SK-N-SH (cell line): ENCODE measurements around the gene ADH1B. TPM values are rescaled to one million over a fixed set of nuclear protein-coding genes. Genes with fewer than 3 reads are reported as not detected.

Experiments used
- CTCF ChIA-PET: fragments of 300-600, 350-600 bp; formaldehyde crosslinking; extraction: SDS; loops from one replicate; lab custom pipeline; 2021; lab: Yijun Ruan, JAX
- POLR2A ChIA-PET: fragments of 350-600 bp; sonication (Branson Sonifier 250); formaldehyde crosslinking; extraction: SDS; loops from one replicate; lab custom pipeline; 2020; ENCODE audit warnings: antibody characterized with exemption, inconsistent platforms; lab: Yijun Ruan, JAX
- DNase-seq: peaks from one replicate; pipeline ENCODE4 v3.0.0; 2012
- H2AFZ ChIP-seq: fragments of 200-600 bp; sonication (generic); 2 replicates; pipeline ENCODE4 v1.8.1; 2016; ENCODE audit warnings: antibody characterized with exemption, mild to moderate bottlenecking, low read depth
- H3F3A ChIP-seq: fragments of 200-600 bp; sonication (generic); replicated peaks from 2 replicates; pipeline ENCODE3; 2016; ENCODE audit warnings: antibody characterized with exemption, mild to moderate bottlenecking; ENCODE audit not compliant: insufficient read depth
- H3K27ac ChIP-seq, 2 experiments: fragments of 200-500 bp in 1 of 2; fragments of 200-600 bp in 1 of 2; sonication (Bioruptor generic) in 1 of 2; sonication (generic), shearing (Covaris generic) in 1 of 2; 2 replicates each; pipeline versions ENCODE4 v1.5.1 to v1.6.1; 2014 to 2016; ENCODE audit warnings: low read depth in 2 of 2, inconsistent platforms in 1 of 2, low read length in 1 of 2, mild to moderate bottlenecking in 1 of 2, mixed read lengths in 1 of 2
- H3K27me3 ChIP-seq: fragments of 200-600 bp; sonication (generic), shearing (Covaris generic); 2 replicates; pipeline ENCODE4 v1.6.1; 2016; ENCODE audit warnings: mixed run types; ENCODE audit not compliant: insufficient read depth
- H3K36me3 ChIP-seq, 2 experiments: fragments of 200-500 bp in 1 of 2; fragments of 200-600 bp in 1 of 2; sonication (Bioruptor generic) in 1 of 2; sonication (generic) in 1 of 2; replicated peaks in 1 of 2; 2 replicates each; pipeline versions ENCODE3 to v1.5.1; 2014 to 2016; ENCODE audit warnings: low read length in 1 of 2, mild to moderate bottlenecking in 1 of 2; ENCODE audit not compliant: insufficient read depth in 2 of 2, control insufficient read depth in 1 of 2
- H3K4me1 ChIP-seq, 2 experiments: fragments of 200-500 bp in 1 of 2; fragments of 200-600 bp in 1 of 2; sonication (Bioruptor generic) in 1 of 2; sonication (generic), shearing (Covaris generic) in 1 of 2; 2 replicates each; pipeline versions ENCODE4 v1.5.1 to v1.6.1; 2014 to 2016; ENCODE audit warnings: low read depth in 1 of 2, low read length in 1 of 2, mixed run types in 1 of 2; ENCODE audit not compliant: insufficient read depth in 2 of 2, control insufficient read depth in 1 of 2
- H3K4me2 ChIP-seq: fragments of 200-600 bp; sonication (generic), shearing (Covaris generic); 2 replicates; pipeline ENCODE4 v1.6.1; 2017; ENCODE audit warnings: mixed run types
- H3K4me3 ChIP-seq, 2 experiments: fragments of 200-500 bp in 1 of 2; fragments of 200-600 bp in 1 of 2; sonication (Bioruptor generic) in 1 of 2; sonication (generic), shearing (Covaris generic) in 1 of 2; 2 replicates each; pipeline versions ENCODE4 v1.5.1 to v1.8.1; 2014 to 2016; ENCODE audit warnings: low read depth in 2 of 2, inconsistent platforms in 1 of 2, low read length in 1 of 2, mild to moderate bottlenecking in 1 of 2, mixed read lengths in 1 of 2, moderate library complexity in 1 of 2
- H3K79me2 ChIP-seq: fragments of 200-600 bp; sonication (generic); 2 replicates; pipeline ENCODE4 v1.8.1; 2017; ENCODE audit warnings: mild to moderate bottlenecking; ENCODE audit not compliant: insufficient read depth
- H3K9ac ChIP-seq: fragments of 200-600 bp; sonication (generic); 2 replicates; pipeline ENCODE4 v1.6.1; 2017; ENCODE audit warnings: mixed run types
- H3K9me2 ChIP-seq: fragments of 200-600 bp; sonication (generic); 2 replicates; pipeline ENCODE4 v1.6.1; 2017; ENCODE audit warnings: mixed run types
- H3K9me3 ChIP-seq: fragments of 200-600 bp; sonication (generic); 2 replicates; pipeline ENCODE4 v1.6.1; 2017; ENCODE audit warnings: mixed run types, mild to moderate bottlenecking, moderate library complexity
- H4K20me1 ChIP-seq: fragments of 200-600 bp; sonication (generic); 2 replicates; pipeline ENCODE4 v1.6.1; 2017; ENCODE audit warnings: mild to moderate bottlenecking, mixed run types; ENCODE audit not compliant: insufficient read depth
- CHD2 ChIP-seq: fragments of 150-350 bp; IDR thresholded peaks from 2 replicates; pipeline ENCODE4 v1.6.1; 2018; ENCODE audit warnings: low read length; ENCODE audit not compliant: partially characterized antibody
- ELF1 ChIP-seq: IDR thresholded peaks from 2 replicates; pipeline ENCODE4 v1.4.0; 2012
- EZH2phosphoT487 ChIP-seq: fragments of 200-600 bp; sonication (generic); IDR thresholded peaks from 2 replicates; pipeline ENCODE4 v1.6.1; 2017; ENCODE audit warnings: low read depth, mixed run types, mild to moderate bottlenecking, antibody characterized with exemption, moderate library complexity, borderline replicate concordance
- FOXM1 ChIP-seq: IDR thresholded peaks from 2 replicates; pipeline ENCODE4 v1.4.0; 2012; ENCODE audit warnings: low read depth, mild to moderate bottlenecking
- GABPA ChIP-seq: IDR thresholded peaks from 2 replicates; pipeline ENCODE4 v1.4.0; 2012; ENCODE audit warnings: low read depth, mild to moderate bottlenecking
- JUND ChIP-seq: IDR thresholded peaks from 2 replicates; pipeline ENCODE4 v1.4.0; 2012
- MXI1 ChIP-seq: IDR thresholded peaks from 2 replicates; pipeline ENCODE4 v1.6.1; 2012; ENCODE audit warnings: mild to moderate bottlenecking, low read depth, low read length, improper control_type of control experiment
- PBX3 ChIP-seq: IDR thresholded peaks from 2 replicates; pipeline ENCODE4; 2012
- POLR2AphosphoS5 ChIP-seq: IDR thresholded peaks from 2 replicates; pipeline ENCODE4 v1.6.1; 2012; ENCODE audit warnings: low read depth, low read length
- RCOR1 ChIP-seq: fragments of 150-350 bp; IDR thresholded peaks from 2 replicates; pipeline ENCODE4 v1.6.1; 2017; ENCODE audit warnings: antibody characterized with exemption, low read length
- SMC3 ChIP-seq: IDR thresholded peaks from 2 replicates; pipeline ENCODE4 v1.6.1; 2012; ENCODE audit warnings: low read depth, low read length, improper control_type of control experiment
- TAF1 ChIP-seq: IDR thresholded peaks from 2 replicates; pipeline ENCODE4 v1.6.1; 2012; ENCODE audit warnings: low read depth, mild to moderate bottlenecking, low read length, moderate library complexity, borderline replicate concordance
- TCF12 ChIP-seq: IDR thresholded peaks from 2 replicates; pipeline ENCODE4 v1.4.0; 2012
- YY1 ChIP-seq: IDR thresholded peaks from 2 replicates; pipeline ENCODE4 v1.4.0; 2012; ENCODE audit warnings: low read depth, mild to moderate bottlenecking
- WGBS: methylation state at CpG from one replicate; pipeline ENCODE4 v1.1.6; 2017; ENCODE audit warnings: low lambda C conversion rate; 5-methylcytosine and 5-hydroxymethylcytosine counted together
- polyA plus RNA-seq, 3 experiments: library from polyadenylated mRNA; depleted of rRNA; stranded (reverse); fragments of >200 nt; gene quantifications; 2 replicates each; pipeline ENCODE4 v1.2.3, GENCODE V29; 2012
- TF ChIP-seq, protein P1 (sequence below): fragments of 150-350 bp; IDR thresholded peaks from 2 replicates; pipeline ENCODE4 v1.6.1; 2017; ENCODE audit warnings: antibody characterized with exemption, low read length, low read depth, borderline replicate concordance
- TF ChIP-seq, protein P2 (sequence below): fragments of 200-600 bp; sonication (generic); IDR thresholded peaks from 2 replicates; pipeline ENCODE4 v1.6.1; 2017; ENCODE audit warnings: antibody characterized with exemption, mild to moderate bottlenecking, moderate library complexity

The ADH1B gene
- polyA plus RNA-seq, 1 of the 3 experiments (the other 2 are of a cell fraction): not detected

DNA sequence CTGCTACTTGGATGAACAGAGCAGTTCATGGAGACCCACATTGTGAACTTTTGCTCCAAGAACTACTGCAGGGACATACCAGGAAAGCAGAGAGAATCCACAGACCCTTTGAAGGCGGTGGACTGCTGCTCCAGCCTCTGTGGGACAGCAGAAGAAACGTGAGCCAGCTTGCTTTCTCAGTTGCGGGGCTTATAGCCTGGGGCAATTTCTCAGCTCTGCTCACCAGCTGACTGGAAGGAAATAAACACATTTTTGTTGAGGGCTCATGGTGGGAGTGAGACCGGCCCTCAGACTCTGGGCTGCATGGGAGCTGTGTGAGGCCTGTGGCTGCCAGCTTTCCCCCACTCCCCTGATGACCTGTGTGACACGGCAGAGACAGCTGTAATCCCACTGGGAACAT, 27.8 kb downstream of the ADH1B start:
- CTCF ChIA-PET: no interaction called here
- no peaks in the 10 kb centered on the region for H3K27me3 ChIP-seq
- no peaks in the 10 kb centered on the region for H3K36me3 ChIP-seq
- no peaks in the 10 kb centered on the region for H4K20me1 ChIP-seq
- H2AFZ ChIP-seq: no peak overlapping the region
- POLR2A ChIA-PET: no interaction called here
- H3K79me2 ChIP-seq: no peaks in the 10 kb centered on the region
- H3K4me3 ChIP-seq: no peak overlapping the region
- no peaks in the 10 kb centered on the region for H3K4me1 ChIP-seq
- H3K9me3 ChIP-seq: no peaks in the 10 kb centered on the region
- DNase-seq: no peak
- H3K9me2 ChIP-seq: no peaks in the 10 kb centered on the region
- 16% methylated on average over 4 of the region's 5 CpGs for WGBS
- H3K27ac ChIP-seq: no peak overlapping the region
- H3K9ac ChIP-seq: no peak overlapping the region
- TF ChIP-seq, protein P1, sequence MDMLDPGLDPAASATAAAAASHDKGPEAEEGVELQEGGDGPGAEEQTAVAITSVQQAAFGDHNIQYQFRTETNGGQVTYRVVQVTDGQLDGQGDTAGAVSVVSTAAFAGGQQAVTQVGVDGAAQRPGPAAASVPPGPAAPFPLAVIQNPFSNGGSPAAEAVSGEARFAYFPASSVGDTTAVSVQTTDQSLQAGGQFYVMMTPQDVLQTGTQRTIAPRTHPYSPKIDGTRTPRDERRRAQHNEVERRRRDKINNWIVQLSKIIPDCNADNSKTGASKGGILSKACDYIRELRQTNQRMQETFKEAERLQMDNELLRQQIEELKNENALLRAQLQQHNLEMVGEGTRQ: no peak
- TF ChIP-seq, all 33 proteins: peak for 0
- Histone ChIP-seq H3F3A (no peaks in the 10 kb centered on the region), H3K4me2 (no peak overlapping the region)

DNA sequence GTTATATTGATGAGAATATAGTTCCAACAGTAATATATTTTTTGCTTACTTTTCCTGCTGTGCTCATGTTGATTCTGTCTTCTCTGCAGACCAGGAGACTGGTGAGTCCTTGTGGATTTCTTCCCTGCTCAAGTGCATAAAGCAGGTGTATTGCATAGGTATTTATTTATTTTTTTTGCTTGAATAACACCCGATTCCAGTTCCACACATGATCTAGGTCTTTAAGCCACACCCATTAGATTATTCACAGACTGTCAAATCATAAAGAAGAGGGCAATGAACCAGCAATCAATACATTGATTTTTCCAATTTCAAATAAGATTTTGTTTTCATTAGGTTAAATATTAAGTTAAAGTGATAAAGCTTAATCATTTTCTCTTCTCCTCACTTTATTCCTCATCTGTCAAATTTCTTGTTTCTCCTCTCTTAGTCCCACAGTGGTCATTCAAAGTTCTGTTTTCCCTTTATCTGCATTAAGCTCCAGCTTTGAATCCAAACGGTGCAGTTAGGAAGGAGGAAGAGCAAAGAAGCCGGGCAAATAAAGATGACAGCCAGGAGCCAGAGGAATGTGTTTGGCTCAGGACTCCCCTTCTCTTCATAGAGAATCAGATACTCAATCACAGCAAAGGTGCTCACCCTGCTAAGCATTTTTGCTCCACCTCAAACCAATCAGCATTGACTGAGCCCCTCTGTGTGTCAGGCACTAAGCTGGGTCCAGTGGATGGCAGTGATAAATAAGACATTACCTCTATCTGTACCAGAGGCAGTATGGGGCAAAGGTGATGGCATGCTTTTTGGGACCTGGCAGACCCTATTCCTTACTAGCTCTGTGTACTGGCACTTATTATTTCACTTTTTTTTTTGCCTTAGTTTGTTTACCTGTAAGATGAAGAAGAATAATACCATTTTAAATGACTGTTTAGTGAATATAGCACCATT, 30.1 kb downstream of the ADH1B start, which contains the start of gene ADH1A:
TSS of gene ADH1A (minus strand) at position 138 of the 939 bp plus-strand sequence. CDS start at position 67, 71 bp downstream.
- Histone ChIP-seq H2AFZ (no peak within 1 kb of the TSS), H3K79me2 (no peaks in the 10 kb centered on the region), H3K27me3 (no peaks in the 10 kb centered on the region), H3K9me3 (no peaks in the 10 kb centered on the region), H4K20me1 (no peaks in the 10 kb centered on the region), H3K9me2 (no peaks in the 10 kb centered on the region), H3K27ac (no peak within 1 kb of the TSS), H3K4me1 (no peaks in the 10 kb centered on the region), H3K9ac (no peak within 1 kb of the TSS), H3K36me3 (no peaks in the 10 kb centered on the region), H3K4me3 (no peak within 1 kb of the TSS), H3K4me2 (no peak within 1 kb of the TSS), H3F3A (no peaks in the 10 kb centered on the region)
- CTCF ChIA-PET: no interaction called here
- DNase-seq: no peak
- 15% methylated on average over 3 of the region's 3 CpGs for WGBS
- no peak for TF ChIP-seq RCOR1
- POLR2A ChIA-PET: no interaction called here

DNA sequence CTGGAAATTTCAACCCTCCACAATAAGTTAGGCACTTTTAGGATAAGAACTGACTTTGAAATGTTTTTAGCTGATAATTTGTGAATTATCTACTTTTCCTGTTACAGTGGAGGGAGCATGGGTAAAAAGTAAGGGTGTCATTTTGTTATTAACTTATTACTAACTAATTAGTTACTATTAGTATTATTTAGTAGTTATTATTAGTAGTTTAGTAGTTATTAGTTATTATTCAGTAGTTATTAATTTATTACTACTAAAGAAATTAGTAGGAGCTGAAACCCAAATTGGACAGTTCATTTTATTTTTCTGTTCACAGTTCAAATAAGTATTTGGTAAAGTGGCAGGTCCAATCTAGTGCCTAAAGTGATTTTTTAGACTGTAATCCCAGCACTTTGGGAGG, 35.8 kb downstream of the ADH1B start:
- TF ChIP-seq JUND (no peak), EZH2phosphoT487 (no peak), MXI1 (no peak), FOXM1 (no peak), GABPA (no peak), CHD2 (no peak), TAF1 (no peak), POLR2AphosphoS5 (no peak), TCF12 (no peak), ELF1 (no peak), PBX3 (no peak), SMC3 (no peak), YY1 (no peak)
- TF ChIP-seq, protein P2, sequence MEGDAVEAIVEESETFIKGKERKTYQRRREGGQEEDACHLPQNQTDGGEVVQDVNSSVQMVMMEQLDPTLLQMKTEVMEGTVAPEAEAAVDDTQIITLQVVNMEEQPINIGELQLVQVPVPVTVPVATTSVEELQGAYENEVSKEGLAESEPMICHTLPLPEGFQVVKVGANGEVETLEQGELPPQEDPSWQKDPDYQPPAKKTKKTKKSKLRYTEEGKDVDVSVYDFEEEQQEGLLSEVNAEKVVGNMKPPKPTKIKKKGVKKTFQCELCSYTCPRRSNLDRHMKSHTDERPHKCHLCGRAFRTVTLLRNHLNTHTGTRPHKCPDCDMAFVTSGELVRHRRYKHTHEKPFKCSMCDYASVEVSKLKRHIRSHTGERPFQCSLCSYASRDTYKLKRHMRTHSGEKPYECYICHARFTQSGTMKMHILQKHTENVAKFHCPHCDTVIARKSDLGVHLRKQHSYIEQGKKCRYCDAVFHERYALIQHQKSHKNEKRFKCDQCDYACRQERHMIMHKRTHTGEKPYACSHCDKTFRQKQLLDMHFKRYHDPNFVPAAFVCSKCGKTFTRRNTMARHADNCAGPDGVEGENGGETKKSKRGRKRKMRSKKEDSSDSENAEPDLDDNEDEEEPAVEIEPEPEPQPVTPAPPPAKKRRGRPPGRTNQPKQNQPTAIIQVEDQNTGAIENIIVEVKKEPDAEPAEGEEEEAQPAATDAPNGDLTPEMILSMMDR: no peak
- H3K4me3 ChIP-seq: no peak overlapping the region
- H3K27me3 ChIP-seq: no peaks in the 10 kb centered on the region
- H3K9me3 ChIP-seq: no peaks in the 10 kb centered on the region
- ChIA-PET POLR2A (no interaction called here), CTCF (no interaction called here)
- H4K20me1 ChIP-seq: no peaks in the 10 kb centered on the region
- H3K4me2 ChIP-seq: no peak overlapping the region
- DNase-seq: no peak
- no peaks in the 10 kb centered on the region for H3K36me3 ChIP-seq
- H3K9ac ChIP-seq: no peak overlapping the region
- H3K9me2 ChIP-seq: no peaks in the 10 kb centered on the region
- no peaks in the 10 kb centered on the region for H3F3A ChIP-seq
- no peak overlapping the region for H2AFZ ChIP-seq
- H3K79me2 ChIP-seq: no peaks in the 10 kb centered on the region
- no peak overlapping the region for H3K27ac ChIP-seq
- no peaks in the 10 kb centered on the region for H3K4me1 ChIP-seq
